ENCODE results near the gene HERC3. TPM values are rescaled to one million over a fixed set of nuclear protein-coding genes. Genes with fewer than 3 reads are reported as not detected.

HERC3 gene
- total RNA-seq, 1 donor from 2014 or later: 14.0 TPM

DNA sequence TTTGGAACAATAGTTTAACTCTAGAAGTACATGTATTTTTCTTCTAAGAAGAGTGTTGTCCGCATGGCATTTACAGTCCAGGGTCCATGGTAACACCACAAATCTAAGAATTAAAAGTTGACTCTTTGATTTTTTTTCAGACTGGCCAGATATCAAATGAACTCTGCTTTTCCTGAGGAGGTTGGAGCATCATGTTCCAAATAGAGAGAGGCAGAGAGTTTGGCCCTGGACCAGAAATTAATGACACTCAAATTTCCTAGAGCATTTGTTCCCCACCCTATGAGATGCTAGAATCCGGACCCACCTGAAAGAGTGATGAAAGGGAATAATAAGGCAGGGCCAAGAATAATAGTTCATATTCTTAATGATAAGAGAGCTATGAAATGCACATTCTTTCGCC is 152.3 kb downstream of the HERC3 start:
- DNase-seq: no peak

DNA sequence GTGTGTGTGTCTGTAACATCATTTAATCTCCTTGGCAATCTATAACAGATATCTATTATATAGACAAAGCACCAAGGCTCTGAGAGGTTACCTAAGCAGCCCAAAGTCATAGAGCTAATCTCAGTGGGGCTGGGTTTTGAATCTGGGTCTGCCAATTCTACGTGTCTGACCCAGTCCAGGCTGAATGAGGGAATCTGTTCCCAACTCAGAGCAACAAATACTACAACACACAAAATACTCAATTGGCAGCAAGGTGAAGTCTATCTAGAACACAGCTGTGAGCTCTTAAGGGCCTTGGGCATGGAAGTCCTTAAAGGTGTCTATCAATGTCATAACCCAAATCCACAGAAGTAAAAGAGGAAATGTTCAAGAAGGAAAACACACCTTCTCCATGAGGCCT is 152.9 kb downstream of the HERC3 start:
- H3K4me3 Mint-ChIP-seq (ENCODE audit: unreplicated experiment): no peak overlapping the region
- H3K27ac Mint-ChIP-seq (ENCODE audit: unreplicated experiment): no peak overlapping the region
- TF ChIP-seq, protein P1, sequence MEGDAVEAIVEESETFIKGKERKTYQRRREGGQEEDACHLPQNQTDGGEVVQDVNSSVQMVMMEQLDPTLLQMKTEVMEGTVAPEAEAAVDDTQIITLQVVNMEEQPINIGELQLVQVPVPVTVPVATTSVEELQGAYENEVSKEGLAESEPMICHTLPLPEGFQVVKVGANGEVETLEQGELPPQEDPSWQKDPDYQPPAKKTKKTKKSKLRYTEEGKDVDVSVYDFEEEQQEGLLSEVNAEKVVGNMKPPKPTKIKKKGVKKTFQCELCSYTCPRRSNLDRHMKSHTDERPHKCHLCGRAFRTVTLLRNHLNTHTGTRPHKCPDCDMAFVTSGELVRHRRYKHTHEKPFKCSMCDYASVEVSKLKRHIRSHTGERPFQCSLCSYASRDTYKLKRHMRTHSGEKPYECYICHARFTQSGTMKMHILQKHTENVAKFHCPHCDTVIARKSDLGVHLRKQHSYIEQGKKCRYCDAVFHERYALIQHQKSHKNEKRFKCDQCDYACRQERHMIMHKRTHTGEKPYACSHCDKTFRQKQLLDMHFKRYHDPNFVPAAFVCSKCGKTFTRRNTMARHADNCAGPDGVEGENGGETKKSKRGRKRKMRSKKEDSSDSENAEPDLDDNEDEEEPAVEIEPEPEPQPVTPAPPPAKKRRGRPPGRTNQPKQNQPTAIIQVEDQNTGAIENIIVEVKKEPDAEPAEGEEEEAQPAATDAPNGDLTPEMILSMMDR (IDR thresholded peaks at IDR 0.05; ENCODE audit: partially characterized antibody, unreplicated experiment): no peak
- no peaks in the 10 kb centered on the region for H3K27me3 Mint-ChIP-seq (ENCODE audit: unreplicated experiment)
- H3K36me3 Mint-ChIP-seq (ENCODE audit: unreplicated experiment): peaks cover 1% of the 10 kb centered on the region
- DNase-seq: no peak
- H3K9me3 Mint-ChIP-seq (ENCODE audit: unreplicated experiment): no peaks in the 10 kb centered on the region
- H3K4me1 Mint-ChIP-seq (ENCODE audit: low read depth, unreplicated experiment): no peaks in the 10 kb centered on the region

More for the DNA sequence above, 152.3 kb downstream of the HERC3 start:
- Mint-ChIP-seq H3K27ac (ENCODE audit: unreplicated experiment) (no peak overlapping the region), H3K4me3 (ENCODE audit: unreplicated experiment) (no peak overlapping the region), H3K9me3 (ENCODE audit: unreplicated experiment) (no peaks in the 10 kb centered on the region), H3K36me3 (ENCODE audit: unreplicated experiment) (no peaks in the 10 kb centered on the region), H3K4me1 (ENCODE audit: low read depth, unreplicated experiment) (no peaks in the 10 kb centered on the region), H3K27me3 (ENCODE audit: unreplicated experiment) (no peaks in the 10 kb centered on the region)
- TF ChIP-seq, protein P1 (IDR thresholded peaks at IDR 0.05; ENCODE audit: partially characterized antibody, unreplicated experiment): no peak

DNA sequence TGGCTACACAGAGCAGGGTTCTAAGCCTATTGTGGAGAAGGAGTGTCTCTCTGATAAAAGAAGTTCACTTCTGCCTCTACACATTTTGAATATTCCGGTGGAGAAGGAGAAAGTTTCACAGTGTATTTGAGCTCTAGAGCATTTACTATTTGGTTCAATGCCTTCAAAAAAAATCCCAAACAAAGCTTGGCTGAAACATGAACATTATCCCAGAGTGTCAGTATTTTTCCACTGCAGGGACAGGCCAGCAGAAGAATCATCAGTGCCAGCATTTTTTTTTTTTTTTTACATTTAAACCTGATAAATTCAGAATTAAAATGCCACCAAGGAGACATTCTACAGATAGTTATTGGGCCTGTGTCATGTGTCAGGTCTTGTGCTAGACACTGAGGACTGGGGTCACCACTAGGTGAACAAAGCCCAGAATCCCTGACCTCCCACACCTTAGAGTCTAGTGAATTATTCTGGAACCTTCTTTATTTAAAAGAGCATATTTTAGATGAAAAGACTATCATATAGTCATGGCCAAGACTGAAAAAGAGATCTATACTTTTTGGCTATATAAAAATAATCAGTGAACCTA is 153.4 kb downstream of the HERC3 start:
- H3K9me3 Mint-ChIP-seq (ENCODE audit: unreplicated experiment): peaks cover 1% of the 10 kb centered on the region
- no peak overlapping the region for H3K27ac Mint-ChIP-seq (ENCODE audit: unreplicated experiment)
- H3K4me1 Mint-ChIP-seq (ENCODE audit: low read depth, unreplicated experiment): no peaks in the 10 kb centered on the region
- H3K36me3 Mint-ChIP-seq (ENCODE audit: unreplicated experiment): peaks cover 4% of the 10 kb centered on the region
- H3K27me3 Mint-ChIP-seq (ENCODE audit: unreplicated experiment): no peaks in the 10 kb centered on the region
- H3K4me3 Mint-ChIP-seq (ENCODE audit: unreplicated experiment): no peak overlapping the region
- TF ChIP-seq, protein P1 (IDR thresholded peaks at IDR 0.05; ENCODE audit: partially characterized antibody, unreplicated experiment): no peak
- DNase-seq: no peak

DNA sequence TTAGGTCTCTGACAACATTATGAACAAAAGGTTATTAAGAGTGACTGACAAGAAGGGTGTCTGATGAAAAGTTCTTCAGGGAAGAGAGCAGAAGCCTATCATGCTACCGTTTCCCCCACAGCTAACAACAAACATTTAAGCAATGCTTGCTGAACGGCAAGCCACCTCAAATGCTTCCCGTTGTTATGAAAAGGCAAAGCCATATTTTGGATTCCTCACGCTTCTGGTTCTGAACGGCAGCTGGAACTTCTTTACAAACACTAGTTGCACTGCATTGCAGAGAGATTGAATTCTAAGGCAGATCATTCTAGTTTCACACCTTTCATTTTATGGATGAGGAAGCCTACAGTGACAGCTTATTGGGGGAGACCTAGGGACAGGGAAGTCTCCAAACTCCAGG is 153.9 kb downstream of the HERC3 start:
- DNase-seq: no peak
- H3K4me1 Mint-ChIP-seq (ENCODE audit: low read depth, unreplicated experiment): no peaks in the 10 kb centered on the region

DNA sequence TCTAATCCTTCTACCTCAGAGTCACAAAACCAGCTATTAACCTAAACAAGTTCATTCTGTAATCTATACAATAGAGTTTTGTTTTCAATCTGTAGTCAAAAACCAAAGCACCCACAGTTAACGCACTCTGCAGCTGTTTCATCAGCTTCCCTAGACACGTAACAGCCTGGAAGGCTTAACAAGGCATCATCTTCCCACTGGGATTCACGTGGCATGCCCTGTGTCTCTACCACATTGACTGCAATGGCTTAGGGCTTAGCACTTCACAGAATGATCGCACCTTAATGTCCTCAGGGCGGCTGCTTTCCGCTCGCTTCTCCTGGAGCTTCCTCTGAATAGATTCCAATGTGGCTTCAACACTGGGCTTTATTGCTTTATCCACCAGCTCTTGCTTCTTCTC is 155.1 kb downstream of the HERC3 start:
- Mint-ChIP-seq H3K36me3 (ENCODE audit: unreplicated experiment) (peaks cover 4% of the 10 kb centered on the region), H3K9me3 (ENCODE audit: unreplicated experiment) (peaks cover 1% of the 10 kb centered on the region), H3K27ac (ENCODE audit: unreplicated experiment) (no peak overlapping the region), H3K4me1 (ENCODE audit: low read depth, unreplicated experiment) (no peaks in the 10 kb centered on the region), H3K4me3 (ENCODE audit: unreplicated experiment) (no peak overlapping the region), H3K27me3 (ENCODE audit: unreplicated experiment) (no peaks in the 10 kb centered on the region)
- TF ChIP-seq, protein P1 (IDR thresholded peaks at IDR 0.05; ENCODE audit: partially characterized antibody, unreplicated experiment): no peak
- DNase-seq: no peak

More for the DNA sequence above, 153.9 kb downstream of the HERC3 start:
- H3K27ac Mint-ChIP-seq (ENCODE audit: unreplicated experiment): no peak overlapping the region
- TF ChIP-seq, protein P1 (IDR thresholded peaks at IDR 0.05; ENCODE audit: partially characterized antibody, unreplicated experiment): no peak
- peaks cover 4% of the 10 kb centered on the region for H3K36me3 Mint-ChIP-seq (ENCODE audit: unreplicated experiment)
- H3K9me3 Mint-ChIP-seq (ENCODE audit: unreplicated experiment): peaks cover 1% of the 10 kb centered on the region
- no peaks in the 10 kb centered on the region for H3K27me3 Mint-ChIP-seq (ENCODE audit: unreplicated experiment)
- H3K4me3 Mint-ChIP-seq (ENCODE audit: unreplicated experiment): no peak overlapping the region
